GM18517 (cell line): Measurements from ENCODE around the gene PTPRM.

Experiments
- ATAC-seq: cut with Tn5 transposase; IDR thresholded peaks from one replicate; pipeline ENCODE4 v1.9.1; 2021; ENCODE audit warnings: mild to moderate bottlenecking, moderate library complexity; ENCODE audit not compliant: unreplicated experiment

The PTPRM gene

GRCh38 chr18:8139891-8140406, 572.8 kb downstream of the PTPRM start:
- no peak for ATAC-seq

GRCh38 chr18:8140841-8141501, 573.9 kb downstream of the PTPRM start:
- ATAC-seq: no peak

- no peak for ATAC-seq
These were observed 575.1 kb downstream of the PTPRM start for GRCh38 chr18:8142131-8142711.

- no peak for ATAC-seq
These were observed 575.8 kb downstream of the PTPRM start for GRCh38 chr18:8142932-8143331.

- ATAC-seq: no peak
These were observed 584.1 kb downstream of the PTPRM start for GRCh38 chr18:8151181-8151580.

- no peak for ATAC-seq
These were observed 586.9 kb downstream of the PTPRM start for GRCh38 chr18:8153887-8154583.

- no peak for ATAC-seq
These were observed 595.7 kb downstream of the PTPRM start for GRCh38 chr18:8162802-8163201.

GRCh38 chr18:8163286-8163959, 596.3 kb downstream of the PTPRM start:
- no peak for ATAC-seq

- ATAC-seq: no peak
These were observed 598.0 kb downstream of the PTPRM start for GRCh38 chr18:8165095-8165494.

- ATAC-seq: no peak
These were observed 599.9 kb downstream of the PTPRM start for GRCh38 chr18:8167026-8167425.

GRCh38 chr18:8167673-8168072, 600.6 kb downstream of the PTPRM start:
- ATAC-seq: no peak

GRCh38 chr18:8169722-8170121, 602.6 kb downstream of the PTPRM start:
- no peak for ATAC-seq

- ATAC-seq: no peak
These were observed 607.7 kb downstream of the PTPRM start for GRCh38 chr18:8174771-8175170.

- no peak for ATAC-seq
These were observed 608.5 kb downstream of the PTPRM start for GRCh38 chr18:8175501-8176061.

GRCh38 chr18:8176109-8176508, 609.0 kb downstream of the PTPRM start:
- ATAC-seq: no peak

GRCh38 chr18:8176554-8176953, 609.4 kb downstream of the PTPRM start:
- no peak for ATAC-seq

GRCh38 chr18:8177330-8178016, 610.4 kb downstream of the PTPRM start:
- ATAC-seq: no peak

GRCh38 chr18:8186413-8186812, 619.3 kb downstream of the PTPRM start:
- ATAC-seq: no peak

- no peak for ATAC-seq
These were observed 621.1 kb downstream of the PTPRM start for GRCh38 chr18:8188184-8188583.

- no peak for ATAC-seq
These were observed 623.9 kb downstream of the PTPRM start for GRCh38 chr18:8190980-8191379.

- ATAC-seq: no peak
These were observed 627.3 kb downstream of the PTPRM start for GRCh38 chr18:8194431-8194830.
